GDM1 (cell line): ENCODE results near the gene LAMA3.

Experiments
- DNase-seq: peaks from one replicate; lab custom pipeline; 2025; lab: John Stamatoyannopoulos, UW

Gene LAMA3

GRCh38 chr18:24000613-24001490 lies 311.6 kb downstream of the LAMA3 start:
- no peak for DNase-seq

- no peak for DNase-seq
These were observed 313.2 kb downstream of the LAMA3 start for GRCh38 chr18:24002479-24002878.

GRCh38 chr18:24003288-24003687 lies 314.0 kb downstream of the LAMA3 start:
- no peak for DNase-seq

DNA sequence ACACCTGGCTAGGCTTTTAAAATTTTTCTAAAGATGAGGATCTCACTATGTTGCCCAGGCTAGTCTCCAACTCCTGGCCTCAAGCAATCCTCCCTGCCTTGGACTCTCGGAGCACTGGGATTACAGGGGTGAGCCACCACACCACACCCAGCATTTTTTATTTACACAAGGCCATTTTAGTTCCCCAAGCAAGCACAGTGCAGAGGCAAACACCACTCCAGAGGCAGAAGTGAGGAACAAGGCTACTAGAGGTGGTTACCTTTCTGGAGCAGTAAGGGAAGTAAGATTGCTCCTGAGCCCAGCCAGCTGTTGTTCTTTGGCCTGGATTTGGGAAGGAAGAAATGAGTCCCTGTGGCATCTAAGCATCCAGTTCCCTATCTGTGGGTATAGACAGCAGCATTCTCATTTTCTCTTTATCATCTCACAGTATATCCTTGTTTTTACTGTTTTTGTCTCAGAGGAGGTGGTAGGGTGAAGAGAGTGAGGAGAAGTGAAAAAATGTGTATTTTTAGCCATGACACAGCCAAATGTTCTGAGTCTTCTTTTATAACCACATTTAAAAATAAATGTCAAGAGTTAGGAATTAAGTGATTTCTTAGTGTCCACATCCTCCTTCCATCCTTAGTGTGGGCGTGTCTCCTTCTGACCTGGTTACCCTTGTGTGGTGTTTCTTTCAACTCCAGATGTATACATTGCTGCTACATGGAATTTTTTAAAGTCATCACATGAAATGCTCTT lies 314.8 kb downstream of the LAMA3 start:
- DNase-seq, result no peak
